Pancreas (tissue), 10 donors: Measurements from ENCODE around the gene CT47C1. TPM values are rescaled to one million over a fixed set of nuclear protein-coding genes. Genes with fewer than 3 reads are reported as not detected.
A peak's percentile ranks its signal among the peaks of the same experiment; 100 is the strongest.
"Not testable (repeated sequence)": the region's sequence is repeated elsewhere in the genome, so short reads cannot be mapped to it uniquely, and the experiment has no call there.

ENCODE experiments used
- ATAC-seq, 4 donors: fragments of 200-7000 bp; cut with Tn5 transposase; one replicate each; pipeline versions ENCODE4 v1.8.0 to v1.9.1; 2020; ENCODE audit warnings: mild to moderate bottlenecking in 4 of 4, moderate library complexity in 4 of 4
- DNase-seq, 6 donors: peaks; one replicate each; pipeline ENCODE4 v3.0.0-alpha.2; 2020
- FAIRE-seq: peaks from 2 replicates; lab custom pipeline; 2012; peaks lifted over from hg19 to GRCh38; lab: Jason Lieb, UNC
- H3K27ac ChIP-seq, 4 donors: fragments of 200-600 bp; sonication (generic); 1 replicate in 3 of 4; 2 replicates in 1 of 4; pipeline versions ENCODE4 v1.5.0 to v1.8.0; 2020
- H3K27me3 ChIP-seq, 4 donors: fragments of 200-600 bp; one replicate each; pipeline ENCODE4 v1.8.0; 2021
- H3K36me3 ChIP-seq, 3 donors: fragments of 200-600 bp; sonication (generic) in 1 of 3; one replicate each; pipeline versions ENCODE4 v1.5.0 to v1.8.0; 2020 to 2021
- H3K4me1 ChIP-seq, 3 donors: fragments of 200-600 bp; one replicate each; pipeline ENCODE4 v1.8.0; 2021
- H3K4me3 ChIP-seq, 4 donors: fragments of 200-600 bp; sonication (generic) in 2 of 4; one replicate each; pipeline versions ENCODE4 v1.5.0 to v1.8.0; 2020 to 2021
- H3K9me3 ChIP-seq, 4 donors: fragments of 200-600 bp; one replicate each; pipeline ENCODE4 v1.8.0; 2021
- CTCF ChIP-seq, 4 donors: fragments of 200-600 bp; sonication (generic) in 3 of 4; IDR thresholded peaks; one replicate each; pipeline versions ENCODE4 v1.5.0 to v1.8.0; 2021; ENCODE audit warnings: antibody characterized with exemption in 4 of 4
- WGBS, 2 donors: extraction: QIAGEN DNeasy Blood & Tissue Kit; methylation state at CpG; one replicate each; pipeline ENCODE4 v1.1.7; 2013; 5-methylcytosine and 5-hydroxymethylcytosine counted together
- intact Hi-C, 3 donors: fragments of 100-400 bp; cut with DNase I; formaldehyde crosslinking; loops; one replicate each; pipeline versions ENCODE4 v1.11.1 to v1.14.2; 2022
- polyA plus RNA-seq, 2 donors: library from polyadenylated mRNA; stranded (reverse); fragments of 200-250 nt; gene quantifications; one replicate each; pipeline ENCODE4 v1.2.3, GENCODE V29; 2013
- total RNA-seq, 6 donors: library from RNA; stranded (reverse); fragmentation: NEBNext Ultra II Directional in 4 of 6; extraction: Animal tissue kit (Norgen Biotek cat#: 25700) in 4 of 6; gene quantifications; one replicate each; pipeline versions ENCODE4 v1.2.1 to v1.2.4, GENCODE V29; 2021 to 2023
- donor health status: healthy with polysubstance abuse.
- donor health status: DM: no; HTN: no; CAD: no; lungs with moderate emphysema.
- donor health status: DM: no; HTN: no; CAD: no.
- donor health status: control.
- donor health status: control.
- donor health status: Bipolar disorder and iron deficiency.
- donor health status: DM: yes; HTN: yes; CAD: no.
- donor health status: DM: no; HTN: no; CAD: no.
- donor health status: DM: no; HTN: no; CAD: no.
- donor health status: DM: yes; HTN: yes; CAD: no.

The CT47C1 gene
- total RNA-seq (not detected), polyA plus RNA-seq (not detected)

GRCh38 chrX:119072744-119073143 lies at the start of gene CT47C1:
CT47C1 (plus strand) TSS chrX:119072993; CDS start chrX:119073226, 233 bp downstream.
- no peak for TF ChIP-seq CTCF (IDR thresholded peaks at IDR 0.05)
- peaks cover 0 to 13% (median 0%) of the 10 kb centered on the region in 4 donors for H3K27me3 ChIP-seq
- FAIRE-seq (no peak), ATAC-seq (no peak), DNase-seq (no peak)
- H3K4me3 ChIP-seq = no peak within 1 kb of the TSS
- H3K27ac ChIP-seq = no peak within 1 kb of the TSS
- intact Hi-C loops = no loop called here
- H3K9me3 ChIP-seq = no peaks in the 10 kb centered on the region
- 74 to 87% methylated on average over 6 of the region's 6 CpGs for WGBS, 2 donors
- no peaks in the 10 kb centered on the region for H3K36me3 ChIP-seq
- no peaks in the 10 kb centered on the region for H3K4me1 ChIP-seq

- Histone ChIP-seq H3K4me1 (no peaks in the 10 kb centered on the region), H3K27me3 (no peaks in the 10 kb centered on the region), H3K36me3 (no peaks in the 10 kb centered on the region), H3K9me3 (no peaks in the 10 kb centered on the region), H3K4me3 (no peak overlapping the region), H3K27ac (no peak overlapping the region)
- no peak for TF ChIP-seq CTCF (IDR thresholded peaks at IDR 0.05)
- intact Hi-C loops = no loop called here
- no peak for ATAC-seq
- no peak for DNase-seq
- 93 to 97% methylated on average over 5 of the region's 5 CpGs for WGBS, 2 donors
- no peak for FAIRE-seq
These were observed 46.9 kb upstream of the CT47C1 start for GRCh38 chrX:119025900-119026299.

GRCh38 chrX:119026344-119026743 lies 46.4 kb upstream of the CT47C1 start:
- H3K4me3 ChIP-seq, H3K9me3 ChIP-seq, intact Hi-C loops, H3K36me3 ChIP-seq, H3K4me1 ChIP-seq, DNase-seq, ATAC-seq, H3K27ac ChIP-seq, H3K27me3 ChIP-seq: not testable (repeated sequence)
- peak; percentile 80 for FAIRE-seq
- WGBS, 2 donors = 79 to 88% methylated on average over 2 of the region's 2 CpGs

GRCh38 chrX:119027960-119028732 lies 44.6 kb upstream of the CT47C1 start:
- ATAC-seq, H3K27ac ChIP-seq, H3K4me3 ChIP-seq, intact Hi-C loops, FAIRE-seq, H3K9me3 ChIP-seq, H3K36me3 ChIP-seq, H3K4me1 ChIP-seq, H3K27me3 ChIP-seq: not testable (repeated sequence)
- peak in 1 of 6 donors; percentile 50 for DNase-seq
- WGBS, 2 donors = 84 to 90% methylated on average over 28 of the region's 28 CpGs

GRCh38 chrX:119028733-119029330 lies 44.0 kb upstream of the CT47C1 start:
- Histone ChIP-seq H3K9me3 (no peaks in the 10 kb centered on the region), H3K27me3 (no peaks in the 10 kb centered on the region), H3K4me1 (no peaks in the 10 kb centered on the region), H3K36me3 (no peaks in the 10 kb centered on the region), H3K4me3 (no peak overlapping the region), H3K27ac (no peak overlapping the region)
- intact Hi-C loops = no loop called here
- 43 to 51% methylated on average over 1 of the region's 1 CpG for WGBS, 2 donors
- FAIRE-seq (no peak), ATAC-seq (no peak), DNase-seq (no peak)
- no peak for TF ChIP-seq CTCF (IDR thresholded peaks at IDR 0.05)

- 80 to 91% methylated on average over 10 of the region's 10 CpGs for WGBS, 2 donors
- peak in 1 of 6 donors; percentile 45 for DNase-seq
- H3K36me3 ChIP-seq, H3K27me3 ChIP-seq, H3K27ac ChIP-seq, FAIRE-seq, intact Hi-C loops, H3K4me1 ChIP-seq, ATAC-seq, H3K4me3 ChIP-seq, H3K9me3 ChIP-seq: not testable (repeated sequence)
These were observed 43.1 kb upstream of the CT47C1 start for GRCh38 chrX:119029656-119030055.
